ENCODE data around the gene FRAS1.
"Not testable (repeated sequence)": the region's sequence is repeated elsewhere in the genome, so short reads cannot be mapped to it uniquely, and the experiment has no call there.

FRAS1 gene

GRCh38 chr4:78524009-78524408 is 466.9 kb downstream of the FRAS1 start:
- DNase-seq, result no peak

GRCh38 chr4:78525559-78525958 is 468.4 kb downstream of the FRAS1 start:
- DNase-seq, result no peak

DNA sequence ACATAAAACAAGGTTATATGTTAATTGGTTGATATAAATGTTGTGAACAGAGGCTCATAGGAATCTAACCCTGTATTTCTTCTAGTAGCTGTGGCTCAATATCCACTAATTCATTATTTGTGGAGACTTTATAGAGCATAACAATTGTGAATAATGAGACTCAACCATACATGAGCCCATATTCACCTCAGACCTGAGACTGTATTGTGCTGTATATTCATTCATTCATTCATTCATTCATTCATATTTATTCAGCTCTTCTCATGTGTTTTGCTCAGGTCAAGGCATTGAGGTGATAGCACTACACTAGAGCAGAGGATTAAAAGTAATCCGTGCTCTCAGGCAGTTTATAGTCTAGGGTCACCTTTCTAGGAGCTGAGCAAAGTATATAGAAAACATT is 470.0 kb downstream of the FRAS1 start:
- no peak for DNase-seq

GRCh38 chr4:78527555-78527954 is 470.4 kb downstream of the FRAS1 start:
- DNase-seq, result no peak

- DNase-seq, result no peak
These were observed 471.2 kb downstream of the FRAS1 start for GRCh38 chr4:78528327-78528726.

GRCh38 chr4:78529569-78530209 is 472.6 kb downstream of the FRAS1 start:
- DNase-seq, result no peak

GRCh38 chr4:78532046-78532445 is 474.9 kb downstream of the FRAS1 start:
- no peak for DNase-seq

DNA sequence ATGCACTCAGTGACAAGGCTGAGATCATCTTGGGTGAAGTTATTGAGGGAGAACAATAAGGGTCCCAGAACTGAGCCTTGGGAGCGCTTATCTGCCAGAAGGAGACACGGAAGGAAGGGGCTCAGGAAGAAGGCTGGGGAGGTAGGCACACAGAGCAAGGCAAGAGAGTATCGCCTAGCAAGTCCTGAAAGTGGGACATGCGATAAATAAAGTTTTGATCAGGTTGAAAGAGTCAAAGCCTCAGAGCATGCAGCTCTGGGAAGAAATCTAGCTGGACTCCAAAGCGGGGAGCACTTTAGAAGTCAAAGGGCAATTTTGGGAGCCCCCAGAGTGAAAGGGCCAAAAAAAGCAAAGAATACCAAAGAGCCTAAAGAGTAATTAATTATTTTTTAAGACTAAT is 476.7 kb downstream of the FRAS1 start:
- DNase-seq, result no peak

- no peak for DNase-seq
These were observed 477.3 kb downstream of the FRAS1 start for GRCh38 chr4:78534286-78534955.

GRCh38 chr4:78542373-78542772 is 485.2 kb downstream of the FRAS1 start:
- DNase-seq, result no peak

DNA sequence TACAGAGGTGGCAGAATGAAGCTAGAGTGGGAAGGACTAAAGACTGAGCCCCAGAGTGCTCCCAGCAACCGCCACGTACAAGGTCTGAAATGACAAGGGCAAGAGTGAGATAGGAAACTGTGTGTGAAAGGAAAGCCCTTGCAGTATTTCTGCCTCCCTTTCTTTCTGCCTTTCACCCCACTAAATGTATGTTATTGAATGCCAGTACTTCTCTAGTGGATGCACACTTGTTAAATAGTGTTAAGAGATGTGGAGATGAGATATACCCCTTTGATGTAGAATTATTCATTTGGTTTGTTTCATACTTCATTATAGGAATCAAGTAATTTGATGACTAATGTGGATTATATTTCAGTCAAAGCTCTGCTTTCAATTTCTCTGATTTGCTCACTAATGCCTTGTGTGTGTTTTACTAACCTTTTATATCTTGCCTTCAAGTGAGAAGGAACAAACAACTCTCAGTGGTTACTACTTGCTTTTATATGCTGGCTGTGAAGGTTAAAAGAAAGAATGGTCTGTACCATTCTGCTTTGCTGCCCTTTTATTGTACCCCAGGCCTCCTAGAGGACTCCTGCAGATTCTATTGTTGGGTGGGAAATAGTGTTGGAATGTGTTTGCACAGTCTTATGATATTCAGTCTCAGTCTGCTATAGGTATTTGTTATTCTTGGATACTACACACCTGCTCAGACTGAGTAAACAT is 486.5 kb downstream of the FRAS1 start:
- no peak for DNase-seq

DNA sequence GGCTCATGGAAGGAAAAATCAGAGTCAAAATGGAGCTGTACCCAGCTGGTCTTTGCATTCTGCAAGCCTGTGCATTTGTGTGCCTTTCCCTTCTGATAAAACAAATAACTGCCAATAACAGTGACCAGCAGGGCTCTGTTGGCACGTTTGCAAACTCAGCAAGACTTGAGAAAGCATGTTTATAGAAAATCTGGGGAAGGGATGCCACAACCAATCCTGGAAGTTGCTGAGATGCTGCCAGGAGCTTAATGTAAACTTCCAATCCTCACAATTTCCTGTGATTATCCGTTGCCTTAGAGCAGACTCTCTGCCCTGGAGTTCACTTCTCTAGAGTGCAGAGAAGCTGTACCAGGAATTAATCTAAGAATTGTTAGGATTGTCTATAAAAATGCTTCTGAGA is 487.6 kb downstream of the FRAS1 start:
- DNase-seq, result no peak

DNA sequence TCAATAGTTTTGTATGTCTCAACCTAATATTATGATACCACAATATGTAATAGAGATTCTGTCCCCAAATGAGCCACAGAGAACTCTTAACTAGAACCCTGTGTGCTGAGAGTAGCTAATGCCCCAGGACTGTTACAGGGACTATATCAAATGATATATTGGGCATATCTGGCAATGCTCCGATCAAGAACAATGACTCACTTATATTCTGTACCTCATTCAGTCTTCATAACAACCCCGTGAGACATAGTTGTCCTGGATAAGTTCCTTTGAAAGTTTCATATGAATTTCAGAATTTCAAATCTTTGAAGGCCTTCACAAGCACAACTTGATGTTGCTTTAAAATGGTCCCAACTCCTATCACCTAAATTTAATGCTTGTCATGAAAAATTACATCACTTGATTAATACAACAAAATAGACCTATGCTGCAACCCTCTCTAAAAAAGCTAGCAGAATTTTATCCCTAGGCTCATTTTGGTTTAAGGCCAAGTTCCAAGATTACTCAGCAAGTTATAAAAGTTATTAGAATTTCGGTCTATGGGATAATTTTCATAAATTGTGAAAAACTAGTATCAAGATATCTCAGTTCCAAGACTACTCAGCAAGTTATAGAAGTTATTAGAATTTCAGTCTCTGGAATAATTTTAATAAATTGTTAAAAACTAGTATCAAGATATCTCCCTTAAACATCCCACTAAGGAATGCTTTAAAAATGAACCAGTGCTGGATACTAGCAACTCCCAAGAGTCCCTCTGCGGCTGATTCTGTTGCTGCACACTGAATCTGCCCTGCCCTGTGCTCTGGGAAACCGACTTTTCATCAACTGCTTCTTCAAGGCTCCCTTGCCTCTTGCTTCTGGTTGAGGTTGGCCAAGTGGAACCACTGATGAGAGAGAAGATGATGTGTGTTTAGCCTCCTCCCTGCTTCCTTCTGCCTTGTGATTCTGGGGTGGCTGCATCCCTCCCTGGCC is 488.4 kb downstream of the FRAS1 start:
- DNase-seq, result no peak

DNA sequence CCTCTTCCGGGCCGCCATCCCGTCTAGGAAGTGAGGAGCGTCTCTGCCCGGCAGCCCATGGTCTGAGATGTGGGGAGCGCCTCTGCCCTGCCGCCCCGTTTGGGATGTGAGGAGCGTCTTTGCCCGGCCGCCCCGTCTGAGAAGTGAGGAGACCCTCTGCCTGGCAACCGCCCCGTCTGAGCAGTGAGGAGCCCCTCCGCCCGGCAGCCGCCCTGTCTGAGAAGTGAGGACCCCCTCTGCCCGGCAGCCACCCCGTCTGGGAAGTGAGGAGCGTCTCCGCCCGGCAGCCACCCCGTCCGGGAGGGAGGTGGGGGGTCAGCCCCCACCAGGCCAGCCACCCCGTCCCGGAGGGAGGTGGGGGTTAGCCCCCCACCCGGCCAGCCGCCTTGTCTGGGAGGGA is 490.8 kb downstream of the FRAS1 start:
- not testable (repeated sequence) for DNase-seq

- not testable (repeated sequence) for DNase-seq
These were observed 491.8 kb downstream of the FRAS1 start for GRCh38 chr4:78548889-78549288.

GRCh38 chr4:78551420-78552351 is 494.6 kb downstream of the FRAS1 start, which contains the start of gene ANXA3:
ANXA3 (plus strand) TSS chr4:78551770; CDS start chr4:78554474, 2,704 bp downstream.
- DNase-seq, result no peak

DNA sequence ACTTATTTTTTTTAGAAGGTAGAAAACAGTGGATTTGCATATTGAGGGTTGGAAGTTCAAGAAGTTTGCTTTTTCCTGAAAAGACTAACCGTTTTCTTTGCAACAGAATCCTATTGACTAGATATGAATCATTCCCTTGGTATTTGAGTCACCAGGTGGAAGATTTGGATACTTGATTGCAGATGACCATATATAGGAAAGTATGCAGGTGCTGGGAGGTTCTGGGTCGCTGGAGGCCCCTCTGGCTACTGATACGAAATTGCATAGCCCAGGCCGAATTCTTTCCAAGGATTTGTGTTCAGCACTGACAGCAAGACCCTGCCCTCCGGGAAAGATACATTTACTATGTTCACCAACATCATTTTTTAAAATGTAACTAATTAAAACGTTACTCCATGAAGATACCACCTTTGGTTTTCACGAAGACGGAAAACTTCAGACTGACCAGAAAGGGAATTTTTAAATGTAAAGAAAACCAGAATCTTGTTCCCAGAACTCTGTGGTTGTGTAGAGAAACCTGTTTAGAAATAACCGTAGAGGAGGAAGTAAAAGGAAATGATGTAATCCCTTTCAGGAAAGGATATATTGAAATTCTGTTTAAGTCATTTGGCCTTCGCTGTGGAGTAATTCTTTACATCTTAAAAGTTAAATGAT is 495.4 kb downstream of the FRAS1 start:
- DNase-seq, result no peak

DNA sequence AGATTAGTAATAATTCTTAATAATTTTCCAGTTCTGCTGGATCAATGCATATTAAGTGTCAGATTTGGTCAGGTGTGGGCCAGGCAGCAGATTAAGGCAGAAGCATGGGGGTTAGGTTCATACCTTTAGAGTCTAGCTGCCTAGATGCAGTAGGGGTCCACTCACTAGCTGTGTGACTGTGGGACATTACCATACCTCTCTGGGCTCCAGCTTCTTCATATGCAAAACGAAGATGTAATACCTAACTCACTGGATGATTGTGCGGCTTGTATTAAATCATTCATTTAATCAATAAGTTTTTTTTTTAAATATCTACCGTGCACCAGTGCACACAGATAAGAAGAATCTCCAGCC is 495.9 kb downstream of the FRAS1 start:
- DNase-seq, result no peak

DNA sequence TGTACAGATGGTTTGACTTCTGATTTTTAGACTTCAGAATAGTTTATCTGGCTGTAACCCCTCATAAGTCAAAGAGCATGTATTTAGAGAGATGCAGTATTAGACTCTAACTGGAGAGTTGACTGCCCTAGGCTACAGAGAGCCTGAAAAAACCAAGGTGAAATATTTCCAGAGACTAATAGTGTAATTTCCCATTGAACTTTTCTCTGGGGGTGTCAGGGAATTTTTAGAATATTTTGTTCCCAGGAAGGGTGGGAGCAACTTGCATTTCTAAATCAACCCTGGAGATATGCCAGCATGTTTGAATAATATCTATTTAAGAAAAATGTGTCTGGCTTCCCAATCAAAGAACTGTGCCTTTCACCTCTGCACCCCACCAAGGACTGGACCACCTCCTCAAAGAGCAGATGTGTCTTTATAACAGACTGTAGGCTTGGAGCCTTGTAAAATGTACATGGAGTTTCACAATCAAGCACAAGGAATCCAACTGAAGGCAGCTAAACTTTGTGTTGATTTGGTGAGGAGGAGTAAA is 496.5 kb downstream of the FRAS1 start:
- no peak for DNase-seq

- no peak for DNase-seq
These were observed 499.5 kb downstream of the FRAS1 start for GRCh38 chr4:78556665-78557064.

GRCh38 chr4:78557841-78558240 is 500.7 kb downstream of the FRAS1 start:
- DNase-seq, result no peak
